HG03135 (cell line): ENCODE results near the gene SPATS1.
A peak's percentile ranks its signal among the peaks of the same experiment; 100 is the strongest.
"Not testable (repeated sequence)": the region's sequence is repeated elsewhere in the genome, so short reads cannot be mapped to it uniquely, and the experiment has no call there.

Experiments used
- ATAC-seq: cut with Tn5 transposase; IDR thresholded peaks from one replicate; pipeline ENCODE4 v1.9.1; 2021; ENCODE audit warnings: mild to moderate bottlenecking, moderate library complexity; ENCODE audit not compliant: unreplicated experiment

The SPATS1 gene

DNA sequence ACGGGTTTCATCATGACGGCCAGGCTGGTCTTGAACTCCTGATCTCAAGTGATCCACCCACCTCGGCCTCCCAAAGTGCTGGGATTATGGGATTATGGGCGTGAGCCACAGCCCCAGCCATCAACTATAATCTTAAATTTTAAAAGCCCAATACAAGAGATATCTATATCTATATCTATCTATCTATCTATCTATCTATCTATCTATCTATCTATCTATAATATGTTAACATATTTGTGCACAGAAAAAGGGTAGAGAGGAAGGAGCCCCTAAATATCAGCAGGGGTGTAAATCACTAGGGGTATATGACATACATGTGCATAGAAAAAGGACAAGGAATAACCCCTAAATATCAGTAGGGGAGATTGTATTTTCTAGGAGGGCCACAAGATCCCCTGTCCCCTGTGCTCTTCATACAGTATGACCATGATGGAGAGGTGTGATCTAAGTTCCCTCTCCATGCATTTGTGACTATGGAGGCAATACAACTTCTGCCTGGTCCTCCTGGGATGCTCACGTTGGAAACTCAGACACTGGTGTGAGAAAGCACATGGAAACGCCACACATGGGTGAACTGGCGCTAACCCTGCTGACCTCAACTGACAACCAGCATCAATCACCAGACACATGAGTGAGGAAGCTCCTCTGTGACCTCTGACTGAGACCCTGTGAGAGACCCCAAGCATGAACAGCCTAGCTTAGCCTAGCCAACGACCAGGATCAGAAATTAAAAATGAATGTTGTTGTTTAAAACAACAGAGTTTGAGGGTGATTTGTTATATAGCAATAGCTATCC, 1.2 kb upstream of the SPATS1 start:
- ATAC-seq: no peak

DNA sequence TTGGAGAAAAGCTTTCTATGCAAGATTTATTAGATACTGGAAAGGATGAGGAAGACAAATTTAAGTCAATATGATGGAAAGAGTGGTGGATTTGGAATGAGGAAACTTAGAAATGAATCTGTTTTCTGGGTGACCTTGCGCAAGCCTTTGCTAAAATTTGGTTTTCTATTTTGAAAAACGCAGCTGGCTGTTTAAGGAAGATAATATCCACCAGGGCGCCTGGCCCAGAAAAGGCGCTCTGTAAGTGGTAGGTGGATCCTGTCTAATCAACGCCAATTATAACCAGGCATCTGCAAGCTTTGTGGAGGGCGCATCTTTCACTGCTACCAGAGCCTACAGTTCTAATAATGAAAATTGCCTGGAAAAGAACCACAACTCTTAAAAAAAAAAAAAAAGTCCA, 398 bp upstream of the SPATS1 start:
- ATAC-seq: no peak

- ATAC-seq: not testable (repeated sequence)
Observed at GRCh38 chr6:44346818-44347217, 4.4 kb downstream of the SPATS1 start.

- ATAC-seq: no peak
Observed at GRCh38 chr6:44349904-44350649, 7.6 kb downstream of the SPATS1 start.

GRCh38 chr6:44350650-44350994, 8.2 kb downstream of the SPATS1 start:
- not testable (repeated sequence) for ATAC-seq

DNA sequence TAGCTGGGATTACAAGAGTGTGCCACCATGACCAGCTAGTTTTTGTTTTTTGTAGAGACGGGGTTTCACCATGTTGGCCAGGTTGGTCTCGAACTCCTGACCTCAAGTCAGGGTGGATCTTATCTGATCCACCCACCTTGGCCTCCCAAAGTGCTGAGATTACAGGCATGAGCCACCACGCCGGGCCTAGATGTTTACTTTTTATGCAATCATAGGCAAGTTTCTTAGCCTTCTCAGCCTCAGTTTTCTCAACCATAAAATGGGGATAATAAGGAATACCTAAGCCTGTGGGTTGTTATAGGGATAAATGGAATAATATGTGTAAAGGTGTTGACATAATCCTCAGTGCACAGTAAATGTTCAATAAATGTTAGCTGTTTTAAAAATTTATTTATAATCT, 9.8 kb downstream of the SPATS1 start:
- no peak for ATAC-seq

- ATAC-seq: no peak
Observed at GRCh38 chr6:44353336-44353735, 10.9 kb downstream of the SPATS1 start.

DNA sequence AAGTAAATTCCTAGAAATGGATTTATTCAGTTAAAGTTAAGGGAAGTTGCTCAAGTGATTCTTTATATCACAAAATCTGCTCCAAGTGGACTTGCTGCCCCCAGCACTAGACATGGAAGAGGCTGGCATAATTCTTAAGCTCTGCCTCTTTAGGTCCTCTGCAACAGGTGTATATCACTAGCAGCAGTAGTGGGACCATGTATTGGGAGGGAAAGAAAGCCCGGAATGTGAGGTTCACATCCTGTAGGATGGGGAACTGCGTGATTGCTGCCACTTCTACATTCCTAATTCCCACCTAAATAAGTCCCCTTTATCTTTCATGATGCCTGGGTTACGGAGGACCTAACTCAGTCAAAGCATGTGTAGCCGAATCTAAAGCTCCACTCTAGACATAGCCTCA, 13.2 kb downstream of the SPATS1 start:
- ATAC-seq: no peak

- no peak for ATAC-seq
Observed at GRCh38 chr6:44356487-44356886, 14.0 kb downstream of the SPATS1 start.

DNA sequence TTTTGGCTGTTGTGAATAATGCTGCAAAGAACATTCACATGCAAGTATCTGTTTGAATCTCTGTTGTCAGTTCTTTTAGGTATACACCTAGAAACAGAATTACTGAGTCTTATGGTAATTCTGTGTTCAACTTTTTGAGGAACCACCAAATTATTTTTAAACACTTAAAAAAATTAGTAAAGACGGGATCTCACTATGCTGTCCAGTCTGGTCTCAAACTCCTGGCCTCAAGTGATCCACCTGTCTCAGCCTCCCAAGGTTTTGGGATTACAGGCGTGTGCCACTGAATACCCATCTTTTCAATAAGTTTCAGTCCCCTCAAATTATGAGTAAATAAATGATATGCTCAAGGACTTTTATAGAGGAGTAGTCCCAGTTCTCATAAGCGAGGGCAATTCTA, 17.5 kb downstream of the SPATS1 start:
- no peak for ATAC-seq

DNA sequence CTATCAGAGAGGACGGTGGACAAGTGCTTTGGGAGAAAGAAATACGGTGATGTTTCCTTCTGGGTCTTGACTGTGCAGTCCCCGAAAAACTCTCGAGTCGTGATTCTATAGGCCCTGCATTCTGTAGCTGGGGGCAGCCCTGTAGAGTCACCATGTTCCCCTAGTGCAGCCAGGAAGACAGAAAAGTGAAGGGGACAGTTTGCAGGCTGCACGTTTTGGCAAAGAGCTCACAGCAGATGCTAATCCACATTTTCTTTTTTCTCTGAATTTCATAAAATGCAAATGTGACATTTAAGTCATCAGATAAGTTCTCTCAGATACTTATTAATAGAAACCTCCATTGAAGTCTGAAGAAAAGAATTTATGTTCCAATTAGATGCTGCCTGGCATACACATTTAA, 19.5 kb downstream of the SPATS1 start:
- ATAC-seq: no peak

DNA sequence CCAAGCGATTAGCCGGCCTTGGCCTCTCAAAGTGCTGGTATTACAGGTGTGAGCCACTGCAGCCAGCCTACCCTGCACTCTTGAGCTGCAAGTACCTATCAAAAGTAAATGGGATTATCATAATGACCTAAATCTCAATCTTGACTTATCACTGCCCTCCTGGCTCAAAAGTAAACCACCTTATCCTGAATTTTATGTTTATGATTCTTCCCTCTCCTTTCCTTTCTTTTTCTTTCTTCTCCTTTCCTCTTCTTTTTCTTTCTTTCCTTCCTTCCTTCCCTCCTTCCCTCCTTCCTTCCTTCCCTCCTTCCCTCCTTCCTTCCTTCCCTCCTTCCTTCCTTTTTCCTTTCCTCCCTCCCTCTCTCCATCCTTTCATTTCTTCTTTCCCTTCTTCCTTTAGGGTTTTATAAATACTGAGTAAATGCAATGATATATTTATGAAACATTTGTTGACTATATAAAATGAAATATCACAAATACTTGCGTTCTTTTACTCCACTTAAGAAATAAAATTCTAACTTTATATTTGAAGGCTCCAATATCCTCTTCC, 21.0 kb downstream of the SPATS1 start:
- no peak for ATAC-seq

DNA sequence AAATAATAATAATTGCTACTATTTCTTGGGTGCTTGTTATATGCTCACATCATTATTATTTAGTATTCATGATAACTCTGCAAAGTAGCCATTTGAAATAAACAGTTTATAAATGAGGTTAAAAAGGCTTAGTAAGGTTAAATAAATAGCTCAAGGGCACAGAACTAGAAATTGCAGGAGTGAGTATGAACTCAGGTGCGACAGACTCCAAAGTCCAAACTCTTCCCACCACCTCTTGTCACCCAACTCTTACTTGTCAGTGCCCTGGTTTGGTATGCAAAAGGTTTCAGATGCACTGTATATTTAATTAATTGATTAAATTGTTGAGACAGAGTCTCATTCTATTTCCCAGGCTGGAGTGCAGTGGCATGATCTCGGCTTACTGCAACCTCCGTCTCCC, 24.3 kb downstream of the SPATS1 start:
- no peak for ATAC-seq

GRCh38 chr6:44367681-44368080, 25.2 kb downstream of the SPATS1 start:
- ATAC-seq: no peak

- ATAC-seq: no peak
Observed at GRCh38 chr6:44373051-44373450, 30.6 kb downstream of the SPATS1 start.

GRCh38 chr6:44373787-44374186, 31.3 kb downstream of the SPATS1 start:
- no peak for ATAC-seq

DNA sequence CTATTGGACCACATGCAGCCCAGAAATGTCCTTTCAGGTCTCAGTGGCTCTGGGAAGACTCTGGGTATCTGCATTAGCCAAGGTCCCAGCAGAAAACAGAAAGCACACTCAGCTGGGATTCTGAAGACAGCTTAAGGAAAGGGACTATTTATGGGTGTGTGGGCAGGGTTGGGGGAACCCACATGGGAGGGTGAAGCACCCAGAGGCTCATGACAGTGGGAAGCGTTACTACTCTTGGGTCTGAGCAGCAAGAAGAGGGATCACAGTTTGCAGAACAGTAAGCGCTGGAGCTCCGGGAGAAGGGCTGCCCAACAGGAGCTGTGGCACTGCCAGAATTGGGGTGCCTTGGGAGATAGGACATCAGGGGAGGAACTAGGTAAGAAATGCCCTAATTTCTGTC, 32.6 kb downstream of the SPATS1 start:
- ATAC-seq: no peak

- ATAC-seq: no peak
Observed at GRCh38 chr6:44377484-44377883, 35.0 kb downstream of the SPATS1 start.

- no peak for ATAC-seq
Observed at GRCh38 chr6:44377971-44378370, 35.5 kb downstream of the SPATS1 start.

GRCh38 chr6:44381739-44382138, 39.3 kb downstream of the SPATS1 start:
- ATAC-seq: no peak

DNA sequence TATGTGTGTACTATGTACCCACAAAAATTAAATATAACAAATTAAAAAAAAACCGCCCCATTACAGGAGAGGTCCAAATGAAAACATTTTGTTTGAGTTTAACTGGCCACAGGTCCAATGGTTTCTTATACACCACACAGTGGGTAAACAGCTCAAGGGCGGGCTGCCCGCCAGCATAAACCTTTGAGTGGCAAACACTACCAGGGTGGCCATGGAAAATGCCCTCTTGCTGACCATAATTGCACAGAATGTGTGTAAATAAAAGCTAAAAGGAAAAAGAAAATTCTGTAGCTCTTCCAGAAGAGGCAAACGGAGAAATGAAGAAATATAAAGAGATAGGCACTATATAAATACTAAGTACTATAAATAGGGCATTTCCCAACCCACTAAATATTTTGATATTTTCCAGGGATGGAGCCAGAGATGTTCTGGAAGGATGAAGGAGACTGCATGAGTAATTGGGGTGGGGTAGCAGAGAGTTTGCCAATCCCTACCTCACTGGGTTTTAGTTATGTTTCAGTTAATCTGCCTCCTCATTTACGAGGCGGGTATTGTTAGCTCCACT, 44.0 kb downstream of the SPATS1 start:
- ATAC-seq: no peak

GRCh38 chr6:44386929-44387345, 44.5 kb downstream of the SPATS1 start:
- ATAC-seq: peak; percentile 2
